Astrocyte (in vitro differentiated cells and primary cell): Measurements from ENCODE around the gene SLC6A12. TPM values are rescaled to one million over a fixed set of nuclear protein-coding genes. Genes with fewer than 3 reads are reported as not detected.

Experiments
- DNase-seq: peaks from one replicate; pipeline ENCODE4 v3.0.0-alpha.2; 2010; ENCODE audit warnings: low read depth
- FAIRE-seq: peaks from 2 replicates; lab custom pipeline; 2011; peaks lifted over from hg19 to GRCh38; lab: Jason Lieb, UNC
- H2AFZ ChIP-seq: 2 replicates; pipeline ENCODE4 v1.6.0; 2012; ENCODE audit warnings: low read depth, low read length, inconsistent platforms
- H3K27ac ChIP-seq: 2 replicates; pipeline ENCODE4 v1.5.1; 2011; ENCODE audit warnings: low read depth, low read length, inconsistent platforms
- H3K27me3 ChIP-seq: 2 replicates; pipeline ENCODE4 v1.6.0; 2011; ENCODE audit warnings: low read length, inconsistent platforms; ENCODE audit not compliant: insufficient read depth
- H3K36me3 ChIP-seq: 2 replicates; pipeline ENCODE4 v1.5.1; 2011; ENCODE audit warnings: low read length, inconsistent platforms; ENCODE audit not compliant: insufficient read depth
- H3K4me1 ChIP-seq: 2 replicates; pipeline ENCODE4 v1.5.1; 2011; ENCODE audit warnings: low read length, inconsistent platforms; ENCODE audit not compliant: insufficient read depth
- H3K4me2 ChIP-seq: 2 replicates; pipeline ENCODE4 v1.6.0; 2012; ENCODE audit warnings: low read length, inconsistent platforms
- H3K4me3 ChIP-seq: 2 replicates; pipeline ENCODE4 v1.5.1; 2011; ENCODE audit warnings: low read depth, mild to moderate bottlenecking, low read length, inconsistent platforms; ENCODE audit not compliant: insufficient read depth
- H3K79me2 ChIP-seq: 2 replicates; pipeline ENCODE4 v1.6.0; 2012; ENCODE audit warnings: mild to moderate bottlenecking, low read length, inconsistent platforms; ENCODE audit not compliant: insufficient read depth
- H3K9ac ChIP-seq: 2 replicates; pipeline ENCODE4 v1.6.0; 2012; ENCODE audit warnings: mild to moderate bottlenecking, low read length, inconsistent platforms
- H3K9me3 ChIP-seq: 2 replicates; pipeline ENCODE4 v1.5.1; 2012; ENCODE audit warnings: low read depth, mild to moderate bottlenecking, low read length, inconsistent platforms; ENCODE audit not compliant: insufficient read depth
- H4K20me1 ChIP-seq: 2 replicates; pipeline ENCODE4 v1.6.0; 2012; ENCODE audit warnings: low read length, inconsistent platforms; ENCODE audit not compliant: insufficient read depth
- H3K27ac Mint-ChIP-seq: one replicate; pipeline ENCODE4 v1.8.0; 2021; ENCODE audit warnings: mild to moderate bottlenecking, mixed read lengths; ENCODE audit not compliant: unreplicated experiment
- H3K27me3 Mint-ChIP-seq: one replicate; pipeline ENCODE4 v1.8.0; 2021; ENCODE audit warnings: low read depth, mixed read lengths; ENCODE audit not compliant: unreplicated experiment
- H3K36me3 Mint-ChIP-seq: one replicate; pipeline ENCODE4 v1.8.0; 2021; ENCODE audit warnings: low read depth, mixed read lengths; ENCODE audit not compliant: unreplicated experiment
- H3K4me1 Mint-ChIP-seq: one replicate; pipeline ENCODE4 v1.8.0; 2021; ENCODE audit warnings: low read depth, mixed read lengths; ENCODE audit not compliant: unreplicated experiment
- H3K4me3 Mint-ChIP-seq: one replicate; pipeline ENCODE4 v1.8.0; 2021; ENCODE audit warnings: mild to moderate bottlenecking, moderate library complexity, mixed read lengths; ENCODE audit not compliant: unreplicated experiment
- H3K9me3 Mint-ChIP-seq: one replicate; pipeline ENCODE4 v1.8.0; 2021; ENCODE audit warnings: mild to moderate bottlenecking, mixed read lengths; ENCODE audit not compliant: unreplicated experiment
- EZH2 ChIP-seq: IDR thresholded peaks from 2 replicates; pipeline ENCODE4 v1.6.1; 2012; ENCODE audit warnings: mild to moderate bottlenecking, low read length, inconsistent platforms; ENCODE audit not compliant: insufficient read depth
- total RNA-seq: library from RNA; stranded (reverse); gene quantifications from 2 replicates; pipeline ENCODE4 v1.2.1, GENCODE V29; 2021
- TF ChIP-seq, protein P1 (sequence below): IDR thresholded peaks from 2 replicates; pipeline ENCODE4 v1.5.1; 2011; ENCODE audit warnings: low read depth, mild to moderate bottlenecking, inconsistent platforms, low read length, moderate library complexity; ENCODE audit not compliant: insufficient read depth

Gene SLC6A12
- total RNA-seq, 1 donor from 2014 or later, result 3.0 TPM

DNA sequence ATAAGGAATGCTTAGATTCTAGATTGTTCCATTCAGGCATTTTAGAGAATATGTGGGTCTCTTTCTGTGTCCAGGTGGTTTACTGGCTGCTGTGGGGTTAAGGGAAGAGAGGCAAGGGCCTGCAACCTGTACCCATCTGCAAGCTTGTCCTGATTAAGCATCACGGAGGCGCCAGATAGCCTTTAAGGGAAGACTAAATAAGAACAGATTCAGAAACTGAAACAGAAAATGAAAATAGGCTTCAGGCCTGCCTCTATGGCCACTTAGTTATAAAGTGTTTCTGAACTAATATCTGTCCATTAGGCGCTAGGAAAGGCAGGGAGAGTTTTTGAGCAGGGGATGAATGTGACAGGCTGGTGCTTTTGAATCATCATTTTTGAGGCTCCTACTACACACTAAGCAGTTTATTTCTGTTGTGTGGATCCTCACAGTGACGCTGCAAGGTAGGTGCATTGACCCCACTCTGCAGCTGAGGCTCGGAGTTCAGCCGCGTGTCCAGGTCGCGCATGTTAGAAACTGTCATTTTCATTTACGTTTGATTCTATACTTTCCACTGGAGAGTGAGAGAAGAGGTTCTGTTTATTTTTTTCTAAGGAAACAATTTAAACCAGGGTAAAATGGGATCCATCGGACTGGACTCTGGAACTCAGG, 47.4 kb downstream of the SLC6A12 start:
- H3K27ac Mint-ChIP-seq, result no peak overlapping the region

DNA sequence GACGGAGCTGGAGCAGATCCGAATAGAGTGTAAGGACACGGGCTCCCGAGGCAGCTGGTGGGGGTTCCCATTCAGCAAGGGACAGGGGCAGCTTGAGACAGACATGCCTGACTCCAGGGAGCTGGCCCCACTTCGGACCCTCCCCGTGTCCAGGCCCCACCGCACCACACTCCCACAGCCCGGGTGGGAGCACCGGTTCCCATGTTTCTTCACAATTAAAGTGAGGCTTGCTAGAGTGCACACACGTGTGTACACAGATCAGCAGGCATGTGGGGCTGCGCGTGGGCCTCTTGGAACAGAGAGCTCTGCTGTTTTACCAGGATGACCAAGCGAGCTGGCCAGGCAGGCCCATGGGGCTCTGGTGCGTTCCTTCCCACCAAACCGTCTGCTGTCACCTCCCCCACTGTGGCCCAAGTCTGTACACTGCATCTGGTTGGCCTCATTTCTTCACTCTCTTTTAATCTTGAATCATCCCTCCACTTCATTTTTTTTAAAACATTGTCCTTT, 48.0 kb downstream of the SLC6A12 start:
- Histone ChIP-seq H4K20me1 (no peaks in the 10 kb centered on the region), H3K4me1 (peaks cover 21% of the 10 kb centered on the region), H3K4me2 (no peak overlapping the region), H3K9me3 (no peaks in the 10 kb centered on the region), H2AFZ (no peak overlapping the region), H3K9ac (no peak overlapping the region), H3K4me3 (no peak overlapping the region), H3K79me2 (no peaks in the 10 kb centered on the region), H3K36me3 (no peaks in the 10 kb centered on the region), H3K27me3 (peaks cover 3% of the 10 kb centered on the region), H3K27ac (no peak overlapping the region)
- no peak for TF ChIP-seq EZH2
- TF ChIP-seq, protein P1, sequence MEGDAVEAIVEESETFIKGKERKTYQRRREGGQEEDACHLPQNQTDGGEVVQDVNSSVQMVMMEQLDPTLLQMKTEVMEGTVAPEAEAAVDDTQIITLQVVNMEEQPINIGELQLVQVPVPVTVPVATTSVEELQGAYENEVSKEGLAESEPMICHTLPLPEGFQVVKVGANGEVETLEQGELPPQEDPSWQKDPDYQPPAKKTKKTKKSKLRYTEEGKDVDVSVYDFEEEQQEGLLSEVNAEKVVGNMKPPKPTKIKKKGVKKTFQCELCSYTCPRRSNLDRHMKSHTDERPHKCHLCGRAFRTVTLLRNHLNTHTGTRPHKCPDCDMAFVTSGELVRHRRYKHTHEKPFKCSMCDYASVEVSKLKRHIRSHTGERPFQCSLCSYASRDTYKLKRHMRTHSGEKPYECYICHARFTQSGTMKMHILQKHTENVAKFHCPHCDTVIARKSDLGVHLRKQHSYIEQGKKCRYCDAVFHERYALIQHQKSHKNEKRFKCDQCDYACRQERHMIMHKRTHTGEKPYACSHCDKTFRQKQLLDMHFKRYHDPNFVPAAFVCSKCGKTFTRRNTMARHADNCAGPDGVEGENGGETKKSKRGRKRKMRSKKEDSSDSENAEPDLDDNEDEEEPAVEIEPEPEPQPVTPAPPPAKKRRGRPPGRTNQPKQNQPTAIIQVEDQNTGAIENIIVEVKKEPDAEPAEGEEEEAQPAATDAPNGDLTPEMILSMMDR, result no peak
- DNase-seq (no peak), FAIRE-seq (no peak)
- Mint-ChIP-seq H3K9me3 (no peaks in the 10 kb centered on the region), H3K27ac (no peak overlapping the region), H3K4me3 (no peak overlapping the region), H3K27me3 (peaks cover 27% of the 10 kb centered on the region), H3K36me3 (no peaks in the 10 kb centered on the region), H3K4me1 (peaks cover 44% of the 10 kb centered on the region)

More for the DNA sequence above, 47.4 kb downstream of the SLC6A12 start:
- no peak overlapping the region for H3K4me3 ChIP-seq
- peaks cover 3% of the 10 kb centered on the region for H3K27me3 ChIP-seq
- H3K4me3 Mint-ChIP-seq, result no peak overlapping the region
- TF ChIP-seq, protein P1, result no peak
- TF ChIP-seq EZH2, result no peak
- H3K27ac ChIP-seq, result no peak overlapping the region
- DNase-seq (no peak), FAIRE-seq (no peak)
- peaks cover 23% of the 10 kb centered on the region for H3K27me3 Mint-ChIP-seq
- no peak overlapping the region for H2AFZ ChIP-seq
- peaks cover 21% of the 10 kb centered on the region for H3K4me1 ChIP-seq
- no peak overlapping the region for H3K4me2 ChIP-seq
- H3K36me3 ChIP-seq, result no peaks in the 10 kb centered on the region
- no peak overlapping the region for H3K9ac ChIP-seq
- no peaks in the 10 kb centered on the region for H3K9me3 Mint-ChIP-seq
- peaks cover 48% of the 10 kb centered on the region for H3K4me1 Mint-ChIP-seq
- no peaks in the 10 kb centered on the region for H3K36me3 Mint-ChIP-seq
- no peaks in the 10 kb centered on the region for H4K20me1 ChIP-seq
- H3K79me2 ChIP-seq, result no peaks in the 10 kb centered on the region
- no peaks in the 10 kb centered on the region for H3K9me3 ChIP-seq

DNA sequence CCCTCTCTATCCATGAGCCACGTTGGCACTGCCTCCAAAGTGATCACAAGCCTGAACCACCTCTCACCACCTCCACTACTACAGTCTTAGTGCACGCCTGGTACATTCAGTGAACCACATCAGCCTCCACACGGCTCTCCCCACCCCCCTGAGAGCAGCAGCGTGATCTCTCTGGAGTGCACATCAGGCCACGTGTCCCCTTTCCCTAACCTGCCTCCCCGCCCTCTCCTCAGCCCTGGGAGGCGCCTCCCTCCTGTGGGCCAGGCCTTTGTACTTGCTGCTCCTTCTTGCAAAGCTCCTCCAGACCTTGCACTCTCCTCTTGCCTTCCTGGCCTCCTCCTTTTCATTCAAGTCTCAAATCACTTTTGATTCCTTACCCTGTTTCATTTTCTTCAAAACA, 49.8 kb downstream of the SLC6A12 start:
- no peak overlapping the region for H3K4me3 ChIP-seq
- Mint-ChIP-seq H3K4me1 (peaks cover 36% of the 10 kb centered on the region), H3K4me3 (no peak overlapping the region), H3K27me3 (peaks cover 40% of the 10 kb centered on the region), H3K36me3 (no peaks in the 10 kb centered on the region), H3K27ac (peak overlapping the region; percentile 27), H3K9me3 (no peaks in the 10 kb centered on the region)
- H4K20me1 ChIP-seq, result no peaks in the 10 kb centered on the region
- H3K4me1 ChIP-seq, result peaks cover 8% of the 10 kb centered on the region
- H3K36me3 ChIP-seq, result no peaks in the 10 kb centered on the region
- TF ChIP-seq, protein P1, result no peak
- no peak for TF ChIP-seq EZH2
- H2AFZ ChIP-seq, result no peak overlapping the region
- no peak for FAIRE-seq
- no peak overlapping the region for H3K27ac ChIP-seq
- H3K4me2 ChIP-seq, result no peak overlapping the region
- no peak overlapping the region for H3K9ac ChIP-seq
- DNase-seq, result no peak
- H3K79me2 ChIP-seq, result no peaks in the 10 kb centered on the region
- H3K9me3 ChIP-seq, result no peaks in the 10 kb centered on the region
- peaks cover 13% of the 10 kb centered on the region for H3K27me3 ChIP-seq
